K562 (cell line): ENCODE results near the gene MPIG6B. TPM values are rescaled to one million over a fixed set of nuclear protein-coding genes. Genes with fewer than 3 reads are reported as not detected.

Experiments
- ARNT ChIP-seq, 2 experiments: fragments of 450-650 bp; IDR thresholded peaks; 2 replicates each; pipeline ENCODE4 v1.6.1; 2016; ENCODE audit warnings: mild to moderate bottlenecking in 1 of 2
- C11orf30 ChIP-seq: fragments of 450-650 bp; IDR thresholded peaks from 2 replicates; pipeline ENCODE4 v1.6.1; 2016; ENCODE audit warnings: low read depth, mild to moderate bottlenecking
- CBX1 ChIP-seq: sonication (generic); IDR thresholded peaks from 2 replicates; pipeline ENCODE4 v1.6.1; 2016; ENCODE audit warnings: antibody characterized with exemption, low read depth, mild to moderate bottlenecking
- COPS2 ChIP-seq: fragments of 450-650 bp; conservative IDR thresholded peaks from 2 replicates; pipeline ENCODE4 v1.6.1; 2016; ENCODE audit warnings: mild to moderate bottlenecking, moderate library complexity
- CREM ChIP-seq: IDR thresholded peaks from 2 replicates; pipeline ENCODE4 v1.6.1; 2014; ENCODE audit warnings: antibody characterized with exemption, low read depth
- CTBP1 ChIP-seq: fragments of 450-650 bp; IDR thresholded peaks from 2 replicates; pipeline ENCODE4 v1.6.1; 2016; ENCODE audit warnings: borderline replicate concordance
- DMBX1 ChIP-seq: fragments of 250-450 bp; sonication (Bioruptor Pico); IDR thresholded peaks from 2 replicates; pipeline ENCODE4 v1.8.0; 2022; ENCODE audit warnings: inconsistent platforms, mild to moderate bottlenecking, moderate library complexity, borderline replicate concordance
- GATA2 ChIP-seq: sonication (generic); formaldehyde crosslinking; IDR thresholded peaks from 2 replicates; pipeline ENCODE4 v1.4.0; 2020; ENCODE audit warnings: mild to moderate bottlenecking, missing genetic modification reagents
- GTF2B ChIP-seq: IDR thresholded peaks from 2 replicates; pipeline ENCODE4 v1.6.1; 2011; ENCODE audit not compliant: insufficient read length; ENCODE audit errors: extremely low read depth
- HDAC8 ChIP-seq: fragments of 450-650 bp; IDR thresholded peaks from 2 replicates; pipeline ENCODE4 v1.6.1; 2016; ENCODE audit warnings: mild to moderate bottlenecking, missing genetic modification characterization, moderate library complexity, missing compliant biosample characterization
- ILK ChIP-seq: fragments of 450-650 bp; IDR thresholded peaks from 2 replicates; pipeline ENCODE4 v1.6.1; 2016; ENCODE audit warnings: missing genetic modification characterization, low read depth, mild to moderate bottlenecking, missing compliant biosample characterization, moderate library complexity, borderline replicate concordance
- MEF2A ChIP-seq: IDR thresholded peaks from 2 replicates; pipeline ENCODE4 v1.6.1; 2011; ENCODE audit warnings: low read depth, mild to moderate bottlenecking, low read length, moderate library complexity; ENCODE audit not compliant: control insufficient read depth
- MEF2D ChIP-seq: conservative IDR thresholded peaks from 2 replicates; pipeline ENCODE4 v1.6.1; 2016; ENCODE audit warnings: low read depth, missing genetic modification characterization, missing compliant biosample characterization
- NBN ChIP-seq: fragments of 450-650 bp; IDR thresholded peaks from 2 replicates; pipeline ENCODE4 v1.6.1; 2016; ENCODE audit warnings: low read depth, mild to moderate bottlenecking
- PHF8 ChIP-seq: fragments of 200-600 bp; sonication (generic); IDR thresholded peaks from 2 replicates; pipeline ENCODE4 v1.6.1; 2012; ENCODE audit warnings: mixed run types, mild to moderate bottlenecking, inconsistent platforms, low read length, moderate library complexity, borderline replicate concordance
- PURB ChIP-seq: sonication (generic); formaldehyde crosslinking; IDR thresholded peaks from 2 replicates; pipeline ENCODE4 v1.9.0; 2021; ENCODE audit warnings: low read depth, mild to moderate bottlenecking, missing genetic modification reagents
- RAD51 ChIP-seq: fragments of 450-650 bp; IDR thresholded peaks from 2 replicates; pipeline ENCODE4 v1.7.1; 2016; ENCODE audit warnings: low read depth, mild to moderate bottlenecking, borderline replicate concordance
- SMARCC2 ChIP-seq: fragments of 450-650 bp; IDR thresholded peaks from 2 replicates; pipeline ENCODE4 v1.6.1; 2017; ENCODE audit warnings: antibody characterized with exemption, moderate library complexity, mild to moderate bottlenecking, low read depth
- SREBF2 ChIP-seq: sonication (generic); formaldehyde crosslinking; IDR thresholded peaks from 2 replicates; pipeline ENCODE4 v1.4.0; 2020; ENCODE audit warnings: mild to moderate bottlenecking, missing genetic modification reagents
- TCF7 ChIP-seq: sonication (generic); IDR thresholded peaks from 2 replicates; pipeline ENCODE4 v1.6.1; 2016; ENCODE audit warnings: antibody characterized with exemption, borderline replicate concordance
- ZBTB7A ChIP-seq: IDR thresholded peaks from 2 replicates; pipeline ENCODE4 v1.6.1; 2011; ENCODE audit warnings: low read depth, mild to moderate bottlenecking, low read length, moderate library complexity, borderline replicate concordance; ENCODE audit not compliant: control insufficient read depth
- ZNF655 ChIP-seq: fragments of 250-450 bp; sonication (Bioruptor Pico); IDR thresholded peaks from 2 replicates; pipeline ENCODE4 v1.5.0; 2021
- ZNF740 ChIP-seq, 3 experiments: fragments of 200-800 bp in 1 of 3; sonication (Bioruptor generic) in 1 of 3; sonication (generic) in 1 of 3; formaldehyde crosslinking in 1 of 3; IDR thresholded peaks; 2 replicates each; pipeline versions ENCODE4 v1.6.1 to v1.8.0; 2016 to 2022; ENCODE audit warnings: mild to moderate bottlenecking in 2 of 3, missing compliant biosample characterization in 2 of 3, missing genetic modification characterization in 2 of 3, missing genetic modification reagents in 1 of 3
- polyA plus RNA-seq, 8 experiments: library from polyadenylated mRNA; depleted of rRNA in 4 of 8; stranded (reverse) in 5 of 8; unstranded in 3 of 8; fragments of >200 nt; fragmentation: Nextera tagmentation in 2 of 8; fragmentation: Illumina TruSeq in 1 of 8; extraction: Ambion mirVana in 2 of 8; extraction: Trizol in 1 of 8; gene quantifications; 2 replicates each; pipeline versions ENCODE4 v1.2.1 to v1.2.3, GENCODE V29; 2011 to 2014; ENCODE audit warnings: inconsistent platforms in 1 of 8, missing spikeins in 1 of 8
- total RNA-seq, 7 experiments: library from RNA; depleted of rRNA in 6 of 7; stranded (reverse); fragments of >200 nt in 6 of 7; fragmentation: Illumina TruSeq in 2 of 7; extraction: Trizol in 2 of 7; gene quantifications; 2 replicates each; pipeline versions ENCODE4 v1.2.1 to v1.2.3, GENCODE V29; 2011 to 2021; ENCODE audit warnings: low replicate concordance in 1 of 7
- TF ChIP-seq, protein P1 (sequence below): fragments of 450-650 bp; IDR thresholded peaks from 2 replicates; pipeline ENCODE4 v1.6.1; 2016

The MPIG6B gene
- total and polyA plus RNA-seq, 9 of the 15 experiments (the other 6 are each of a cell fraction or from before 2014, with no cell fraction given), result 0.11 to 1.2 (median 0.28) TPM; not detected in 1

DNA sequence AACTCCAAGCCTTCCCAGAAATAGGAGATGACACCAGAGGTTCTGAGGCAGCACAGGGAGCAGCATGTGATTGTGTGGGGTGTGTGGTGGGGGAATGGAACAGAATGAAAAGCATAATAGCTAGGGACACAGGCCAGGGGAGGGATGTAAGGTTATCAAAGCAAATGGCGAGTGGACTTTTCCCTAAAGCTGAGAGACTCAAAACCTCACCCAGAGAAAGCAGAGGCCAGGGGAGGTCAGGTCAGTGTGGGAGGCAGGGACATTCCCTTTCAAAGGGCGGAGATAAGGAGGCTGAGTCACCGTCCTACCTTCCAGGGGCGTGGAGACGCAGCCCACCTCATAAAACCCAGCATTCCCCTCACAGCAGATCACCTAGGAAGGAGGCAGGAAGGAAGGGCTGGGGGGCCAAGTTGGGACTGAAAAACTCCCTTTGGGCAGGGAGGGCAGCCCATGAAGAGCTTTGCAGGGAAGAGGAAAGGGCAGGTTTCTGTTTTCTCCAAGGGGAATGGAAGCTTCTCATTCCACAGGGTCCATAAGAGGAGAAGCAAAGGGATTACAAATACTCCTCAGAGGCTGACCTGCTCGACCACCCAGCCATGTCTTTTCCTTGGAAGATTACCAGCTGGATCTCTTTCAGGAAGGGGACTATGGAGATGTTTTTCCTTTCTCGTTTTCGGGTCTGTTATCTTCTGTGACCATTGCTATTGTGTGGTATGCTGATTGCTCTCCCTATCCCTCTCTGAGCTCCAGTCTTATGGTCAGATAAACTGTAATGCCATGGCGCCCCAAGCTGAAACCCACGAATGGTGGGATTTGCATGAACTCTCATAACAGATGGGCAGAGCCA is 32.7 kb upstream of the MPIG6B start (continued):
- TF ChIP-seq C11orf30 (peak; percentile 87), CBX1 (no peak), NBN (peak; percentile 73), SMARCC2 (peak; percentile 99), ZNF655 (CRISPR knock-in tag) (no peak), CREM (peak; percentile 71), RAD51 (0 out of 2 replicates have a peak, but pooled peaks have one; percentile 17), TCF7 (peak; percentile 95), HDAC8 (tag) (0 out of 2 replicates have a peak, but pooled peaks have one; percentile 41), ARNT (IDR thresholded peaks at IDR 0.05) (peak; percentile 61 to 89), ZNF740 (CRISPR knock-in tag; IDR thresholded peaks at IDR 0.05) (peak; percentile 20; the same call in 1 of the 2 replicates), ZNF740 (tag; IDR thresholded peaks at IDR 0.05) (no peak), GATA2 (CRISPR knock-in tag) (peak; percentile 56; the same call in 1 of the 2 replicates), CTBP1 (peak; percentile 97), DMBX1 (CRISPR knock-in tag) (peak; percentile 35), ILK (tag) (no peak; the same call in 1 of the 2 replicates), MEF2A (no peak), SREBF2 (CRISPR knock-in tag) (no peak; the same call in 1 of the 2 replicates), PHF8 (peak; percentile 55; the same call in 1 of the 2 replicates), GTF2B (no peak), MEF2D (tag) (peak; percentile 56; the same call in 1 of the 2 replicates), COPS2 (no peak), ZBTB7A (peak; percentile 100), PURB (CRISPR knock-in tag) (0 out of 2 replicates have a peak, but pooled peaks have one; percentile 86)
- TF ChIP-seq, protein P1, sequence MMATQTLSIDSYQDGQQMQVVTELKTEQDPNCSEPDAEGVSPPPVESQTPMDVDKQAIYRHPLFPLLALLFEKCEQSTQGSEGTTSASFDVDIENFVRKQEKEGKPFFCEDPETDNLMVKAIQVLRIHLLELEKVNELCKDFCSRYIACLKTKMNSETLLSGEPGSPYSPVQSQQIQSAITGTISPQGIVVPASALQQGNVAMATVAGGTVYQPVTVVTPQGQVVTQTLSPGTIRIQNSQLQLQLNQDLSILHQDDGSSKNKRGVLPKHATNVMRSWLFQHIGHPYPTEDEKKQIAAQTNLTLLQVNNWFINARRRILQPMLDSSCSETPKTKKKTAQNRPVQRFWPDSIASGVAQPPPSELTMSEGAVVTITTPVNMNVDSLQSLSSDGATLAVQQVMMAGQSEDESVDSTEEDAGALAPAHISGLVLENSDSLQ, result no peak
